Endothelial cell of umbilical vein (primary cell): ENCODE results near the gene PBLD. TPM values are rescaled to one million over a fixed set of nuclear protein-coding genes. Genes with fewer than 3 reads are reported as not detected.
A peak's percentile ranks its signal among the peaks of the same experiment; 100 is the strongest.
"Not testable (repeated sequence)": the region's sequence is repeated elsewhere in the genome, so short reads cannot be mapped to it uniquely, and the experiment has no call there.

Source experiments
- BruUV-seq: library from RNA; stranded (reverse); fragments of 400-500 nt; replicated peaks from 2 replicates; lab custom pipeline; 2021; lab: Mats Ljungman, UMichigan
- CTCF ChIA-PET: fragments of 300-600, 350-600 bp; sonication (Branson Sonifier 250); formaldehyde crosslinking; loops from one replicate; lab custom pipeline; 2021; ENCODE audit warnings: antibody characterized with exemption, inconsistent platforms; lab: Charles Lee
- POLR2A ChIA-PET: fragments of 300-600, 350-600 bp; sonication (Branson Sonifier 250); formaldehyde crosslinking; loops from one replicate; lab custom pipeline; 2021; ENCODE audit warnings: antibody characterized with exemption, inconsistent platforms; lab: Charles Lee
- DNase-seq: peaks from one replicate; pipeline ENCODE4 v3.0.0-alpha.2; 2011; ENCODE audit warnings: low read depth, low spot score
- FAIRE-seq: peaks from 2 replicates; lab custom pipeline; 2011; peaks lifted over from hg19 to GRCh38; lab: Jason Lieb, UNC
- H2AFZ ChIP-seq: 2 replicates; pipeline ENCODE4 v1.6.0; 2012; ENCODE audit warnings: low read depth, low read length, control low read depth, inconsistent platforms
- H3K27ac ChIP-seq: 2 replicates; pipeline ENCODE4 v1.5.1; 2011; ENCODE audit warnings: low read depth, mild to moderate bottlenecking, control low read depth, low read length, moderate library complexity; ENCODE audit not compliant: insufficient read depth
- H3K27me3 ChIP-seq, 2 experiments: 2 replicates each; pipeline versions ENCODE4 v1.6.0 to v1.6.1; 2011; ENCODE audit warnings: low read length in 2 of 2, mixed read lengths in 1 of 2; ENCODE audit not compliant: control insufficient read depth in 2 of 2, insufficient read depth in 2 of 2
- H3K36me3 ChIP-seq, 2 experiments: 2 replicates in 1 of 2; 3 replicates in 1 of 2; pipeline ENCODE4 v1.5.1; 2011; ENCODE audit warnings: low read length in 2 of 2, mild to moderate bottlenecking in 1 of 2, moderate library complexity in 1 of 2; ENCODE audit not compliant: control insufficient read depth in 2 of 2, insufficient read depth in 2 of 2; ENCODE audit errors: extremely low read depth in 1 of 2
- H3K4me1 ChIP-seq: 3 replicates; pipeline ENCODE4 v1.5.1; 2011; ENCODE audit warnings: mild to moderate bottlenecking, low read length; ENCODE audit not compliant: control insufficient read depth, insufficient read depth; ENCODE audit errors: extremely low read depth
- H3K4me2 ChIP-seq: 2 replicates; pipeline ENCODE4 v1.6.1; 2011; ENCODE audit warnings: low read length, control low read depth, mixed read lengths; ENCODE audit not compliant: insufficient read depth
- H3K4me3 ChIP-seq, 3 experiments: fragments of 200-600 bp in 1 of 3; sonication (generic), shearing (Covaris generic) in 1 of 3; replicated peaks in 1 of 3; 2 replicates each; pipeline ENCODE4 v1.5.1; 2011 to 2016; ENCODE audit warnings: control low read depth in 3 of 3, low read length in 3 of 3, mild to moderate bottlenecking in 2 of 3, inconsistent platforms in 1 of 3, low read depth in 1 of 3, moderate library complexity in 1 of 3; ENCODE audit not compliant: insufficient read depth in 1 of 3
- H3K79me2 ChIP-seq: 2 replicates; pipeline ENCODE4 v1.6.0; 2012; ENCODE audit warnings: low read length, inconsistent platforms; ENCODE audit not compliant: control insufficient read depth, insufficient read depth
- H3K9ac ChIP-seq: replicated peaks from 2 replicates; pipeline ENCODE3; 2011; ENCODE audit warnings: low read length, control low read depth; ENCODE audit not compliant: insufficient read depth; ENCODE audit errors: extremely low read depth
- H3K9me1 ChIP-seq: replicated peaks from 3 replicates; pipeline ENCODE4 v1.6.0; 2011; ENCODE audit warnings: mild to moderate bottlenecking, low read length; ENCODE audit not compliant: control insufficient read depth, insufficient read depth; ENCODE audit errors: extremely low read depth
- H3K9me3 ChIP-seq: replicated peaks from 2 replicates; pipeline ENCODE4 v1.5.1; 2012; ENCODE audit warnings: low read length, inconsistent platforms; ENCODE audit not compliant: control insufficient read depth, insufficient read depth
- H4K20me1 ChIP-seq: replicated peaks from 2 replicates; pipeline ENCODE3; 2011; ENCODE audit warnings: mild to moderate bottlenecking, low read length; ENCODE audit not compliant: control insufficient read depth, insufficient read depth; ENCODE audit errors: extremely low read depth
- CTCF ChIP-seq, 2 donors: IDR thresholded peaks; 1 replicate in 1 of 2; 2 replicates in 1 of 2; pipeline ENCODE4 v1.5.1; 2011; ENCODE audit warnings: low read length in 2 of 2, mild to moderate bottlenecking in 2 of 2, moderate library complexity in 2 of 2, control low read depth in 1 of 2, inconsistent platforms in 1 of 2, low read depth in 1 of 2; ENCODE audit not compliant: insufficient read depth in 1 of 2; ENCODE audit errors: extremely low read depth in 1 of 2
- EZH2 ChIP-seq: IDR thresholded peaks from 2 replicates; pipeline ENCODE4 v1.6.1; 2012; ENCODE audit warnings: borderline replicate concordance, low read depth, mild to moderate bottlenecking, moderate library complexity, low read length, inconsistent platforms; ENCODE audit not compliant: severe bottlenecking
- FOS ChIP-seq: IDR thresholded peaks from 2 replicates; pipeline ENCODE4 v1.6.1; 2011; ENCODE audit warnings: mild to moderate bottlenecking, low read length, moderate library complexity, borderline replicate concordance; ENCODE audit not compliant: insufficient read depth
- MAX ChIP-seq: IDR thresholded peaks from 2 replicates; pipeline ENCODE4 v1.6.1; 2011; ENCODE audit not compliant: insufficient read depth, insufficient read length
- dilution Hi-C: fragments of 300-500 bp; cut with MboI; formaldehyde crosslinking; loops from one replicate; pipeline ENCODE4 v1.15.0; 2019; ENCODE audit warnings: low sequenced_read_pairs; ENCODE audit not compliant: extremely low pct_ligation_motif_present
- intact Hi-C: fragments of 100-400 bp; cut with micrococcal nuclease; formaldehyde crosslinking; loops from one replicate; pipeline ENCODE4 v1.10.0; 2022
- polyA plus RNA-seq, 4 experiments: library from polyadenylated mRNA; depleted of rRNA in 3 of 4; stranded (reverse) in 3 of 4; unstranded in 1 of 4; fragments of >200 nt; gene quantifications; 2 replicates each; pipeline versions ENCODE4 v1.2.1 to v1.2.3, GENCODE V29; 2011 to 2012; ENCODE audit warnings: missing spikeins in 1 of 4
- total RNA-seq: library from RNA; stranded (reverse); gene quantifications from 2 replicates; pipeline ENCODE4 v1.2.3, GENCODE V29; 2021

PBLD gene
- total and polyA plus RNA-seq, 2 donors (not counting 3 experiments of a cell fraction or from before 2014, with no cell fraction given) = 1.5 to 5.1 TPM

- Histone ChIP-seq H3K4me2 (no peak overlapping the region), H3K4me3 (no peak overlapping the region), H3K27me3 (no peaks in the 10 kb centered on the region), H4K20me1 (no peaks in the 10 kb centered on the region), H3K36me3 (no peaks in the 10 kb centered on the region), H3K79me2 (peaks cover 13% of the 10 kb centered on the region), H3K9me1 (no peaks in the 10 kb centered on the region), H3K9me3 (no peaks in the 10 kb centered on the region), H2AFZ (peak overlapping the region; percentile 18), H3K4me1 (no peaks in the 10 kb centered on the region), H3K9ac (no peak overlapping the region), H3K27ac (no peak overlapping the region)
- dilution Hi-C loops (no loop called here), intact Hi-C loops (no loop called here)
- FAIRE-seq (no peak), DNase-seq (peak; percentile 28)
- no peak for TF ChIP-seq CTCF (IDR thresholded peaks at IDR 0.05; ENCODE audit: extremely low read depth in 1 of 2, insufficient read depth in 1 of 2, low read depth in 1 of 2, low read length in 2 of 2)
- TF ChIP-seq EZH2 = no peak
- no peak for TF ChIP-seq MAX
- no peak for TF ChIP-seq FOS
- BruUV-seq = no TSS peak
- ChIA-PET POLR2A (no interaction called here), CTCF (no interaction called here)
These were observed 4.6 kb downstream of the PBLD start for GRCh38 chr10:68327889-68328786.

GRCh38 chr10:68324396-68324795 lies 8.3 kb downstream of the PBLD start:
- intact Hi-C loops, H3K27me3 ChIP-seq, H3K9me1 ChIP-seq, H3K36me3 ChIP-seq, DNase-seq, dilution Hi-C loops, H3K79me2 ChIP-seq, H4K20me1 ChIP-seq, H3K9me3 ChIP-seq, H3K27ac ChIP-seq, H3K4me1 ChIP-seq, H3K4me2 ChIP-seq, FAIRE-seq, H3K4me3 ChIP-seq, H3K9ac ChIP-seq, H2AFZ ChIP-seq, BruUV-seq, POLR2A ChIA-PET: not testable (repeated sequence)
- CTCF ChIA-PET = interaction anchor here (2.4 kb wide), 1 partner anchor 22 kb away, joined by 7 read pairs; no protein-coding TSS in a partner anchor
